SJCRH30 (cell line): ENCODE results near the gene TREH. TPM values are rescaled to one million over a fixed set of nuclear protein-coding genes. Genes with fewer than 3 reads are reported as not detected.
A peak's percentile ranks its signal among the peaks of the same experiment; 100 is the strongest.
"Not testable (repeated sequence)": the region's sequence is repeated elsewhere in the genome, so short reads cannot be mapped to it uniquely, and the experiment has no call there.

Experiments used
- DNase-seq, 2 experiments: peaks; one replicate each; pipeline ENCODE4 v3.0.0-alpha.2; 2015 to 2020
- H3K27ac ChIP-seq: fragments of 250-450 bp; sonication (Bioruptor Pico); 2 replicates; pipeline ENCODE4 v1.5.1; 2020; ENCODE audit warnings: mild to moderate bottlenecking, moderate library complexity
- H3K27me3 ChIP-seq: fragments of 250-450 bp; sonication (Bioruptor Pico); 2 replicates; pipeline ENCODE4 v1.5.1; 2020; ENCODE audit warnings: mild to moderate bottlenecking, moderate library complexity
- H3K36me3 ChIP-seq: fragments of 250-450 bp; sonication (Bioruptor Pico); 2 replicates; pipeline ENCODE4 v1.5.1; 2020; ENCODE audit warnings: mild to moderate bottlenecking, moderate library complexity
- H3K4me1 ChIP-seq: fragments of 250-450 bp; sonication (Bioruptor Pico); 2 replicates; pipeline ENCODE4 v1.5.1; 2020; ENCODE audit warnings: mild to moderate bottlenecking, moderate library complexity
- H3K4me3 ChIP-seq: fragments of 250-450 bp; sonication (Bioruptor Pico); 2 replicates; pipeline ENCODE4 v1.5.1; 2020; ENCODE audit warnings: mild to moderate bottlenecking, moderate library complexity
- H3K9me3 ChIP-seq: fragments of 250-450 bp; sonication (Bioruptor Pico); replicated peaks from 2 replicates; pipeline ENCODE4 v1.5.1; 2020; ENCODE audit warnings: mild to moderate bottlenecking, moderate library complexity
- total RNA-seq: library from RNA; depleted of rRNA; stranded (reverse); fragments of >200 nt; shearing (Covaris generic); gene quantifications from 2 replicates; pipeline ENCODE4 v1.2.3, GENCODE V29; 2014

TREH gene
- total RNA-seq, 1 experiment from 2014 or later = not detected

DNA sequence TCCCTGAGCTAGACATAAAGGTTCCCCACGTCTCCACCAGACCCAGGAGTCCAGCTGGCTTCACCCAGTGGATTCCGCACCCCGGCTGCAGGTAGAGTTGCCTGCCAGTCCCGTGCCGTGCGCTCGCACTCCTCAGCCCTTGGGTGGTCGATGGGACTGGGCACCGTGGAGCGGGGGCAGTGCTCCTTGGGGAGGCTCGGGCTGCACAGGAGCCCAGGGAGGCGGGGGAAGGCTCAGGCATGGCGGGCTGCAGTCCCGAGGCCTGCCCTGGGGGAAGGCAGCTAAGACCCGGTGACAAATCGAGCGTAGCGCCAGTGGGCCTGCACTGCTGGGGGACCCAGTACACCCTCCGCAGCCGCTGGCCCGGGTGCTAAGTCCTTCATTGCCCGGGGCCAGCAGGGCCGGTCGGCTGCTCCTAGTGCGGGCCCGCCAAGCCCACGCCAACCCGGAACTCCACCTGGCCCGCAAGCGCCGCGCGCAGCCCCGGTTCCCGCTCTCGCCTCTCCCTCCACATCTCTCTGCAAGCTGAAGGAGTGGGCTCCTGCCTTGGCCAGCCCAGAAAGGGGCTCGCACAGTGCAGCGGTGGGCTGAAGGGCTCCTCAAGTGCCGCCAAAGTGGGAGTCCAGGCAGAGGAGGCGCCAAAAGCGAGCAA lies 9.5 kb upstream of the TREH start:
- no peak for DNase-seq
- H3K27ac ChIP-seq = no peak overlapping the region
- H3K9me3 ChIP-seq = no peaks in the 10 kb centered on the region
- H3K4me1 ChIP-seq = 0 out of 2 replicates have a peak, but pooled peaks cover 5% of the 10 kb centered on the region
- H3K4me3 ChIP-seq = no peak overlapping the region
- no peaks in the 10 kb centered on the region for H3K27me3 ChIP-seq
- no peaks in the 10 kb centered on the region for H3K36me3 ChIP-seq

DNA sequence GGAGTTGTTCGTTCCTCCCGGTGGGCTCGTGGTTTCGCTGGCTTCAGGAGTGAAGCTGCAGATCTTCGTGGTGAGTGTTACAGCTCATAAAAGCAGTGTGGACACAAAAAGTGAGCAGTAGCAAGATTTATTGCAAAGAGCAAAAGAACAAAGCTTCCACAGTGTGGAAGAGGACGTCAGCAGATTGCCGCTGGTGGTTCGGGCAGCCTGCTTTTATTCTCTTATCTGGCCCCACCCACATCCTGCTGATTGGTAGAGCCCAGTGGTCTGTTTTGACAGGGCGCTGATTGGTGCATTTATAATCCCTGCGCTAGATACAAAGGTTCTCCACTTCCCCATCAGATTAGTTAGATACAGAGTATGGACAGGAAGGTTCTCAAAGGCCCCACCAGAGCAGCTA lies 8.9 kb upstream of the TREH start:
- not testable (repeated sequence) for H3K27ac ChIP-seq, H3K4me3 ChIP-seq, H3K4me1 ChIP-seq, H3K9me3 ChIP-seq, H3K36me3 ChIP-seq, H3K27me3 ChIP-seq
- peak in 1 of 2 experiments; percentile 5 for DNase-seq

GRCh38 chr11:118687906-118688305 lies 8.5 kb upstream of the TREH start:
- no peak overlapping the region for H3K27ac ChIP-seq

GRCh38 chr11:118684187-118684586 lies 4.7 kb upstream of the TREH start:
- no peak overlapping the region for H3K27ac ChIP-seq
- H3K36me3 ChIP-seq = no peaks in the 10 kb centered on the region
- H3K4me3 ChIP-seq = no peak overlapping the region
- H3K9me3 ChIP-seq = no peaks in the 10 kb centered on the region
- no peaks in the 10 kb centered on the region for H3K4me1 ChIP-seq
- no peak for DNase-seq
- no peaks in the 10 kb centered on the region for H3K27me3 ChIP-seq

More at GRCh38 chr11:118687906-118688305, 8.5 kb upstream of the TREH start:
- H3K4me1 ChIP-seq = 0 out of 2 replicates have a peak, but pooled peaks cover 3% of the 10 kb centered on the region
- H3K27me3 ChIP-seq = no peaks in the 10 kb centered on the region
- no peak for DNase-seq
- no peaks in the 10 kb centered on the region for H3K9me3 ChIP-seq
- no peaks in the 10 kb centered on the region for H3K36me3 ChIP-seq
- H3K4me3 ChIP-seq = no peak overlapping the region

DNA sequence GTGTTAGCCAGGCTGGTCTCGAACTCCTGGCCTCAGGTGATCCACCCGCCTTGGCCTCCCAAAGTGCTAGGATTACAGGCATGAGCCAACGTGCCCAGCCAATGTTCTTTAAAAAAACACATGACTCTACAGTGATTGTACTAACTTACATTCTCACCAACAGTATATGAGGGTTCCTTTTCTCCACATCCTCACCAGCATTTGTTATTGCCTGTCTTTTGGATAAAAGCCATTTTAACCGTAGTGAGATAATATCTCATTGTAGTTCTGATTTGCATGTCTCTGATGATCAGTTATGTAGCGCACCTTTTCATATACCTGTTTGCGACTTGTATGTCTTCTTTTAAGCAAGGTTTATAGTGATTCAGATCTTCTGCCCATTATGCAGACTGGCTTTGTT lies 3.5 kb upstream of the TREH start:
- H3K4me1 ChIP-seq, H3K9me3 ChIP-seq, H3K36me3 ChIP-seq, H3K27ac ChIP-seq, H3K4me3 ChIP-seq, DNase-seq, H3K27me3 ChIP-seq: not testable (repeated sequence)

GRCh38 chr11:118682372-118682771 lies 2.9 kb upstream of the TREH start:
- Histone ChIP-seq H3K27me3 (no peaks in the 10 kb centered on the region), H3K9me3 (no peaks in the 10 kb centered on the region), H3K27ac (no peak overlapping the region), H3K4me3 (no peak overlapping the region), H3K36me3 (no peaks in the 10 kb centered on the region), H3K4me1 (no peaks in the 10 kb centered on the region)
- no peak for DNase-seq

DNA sequence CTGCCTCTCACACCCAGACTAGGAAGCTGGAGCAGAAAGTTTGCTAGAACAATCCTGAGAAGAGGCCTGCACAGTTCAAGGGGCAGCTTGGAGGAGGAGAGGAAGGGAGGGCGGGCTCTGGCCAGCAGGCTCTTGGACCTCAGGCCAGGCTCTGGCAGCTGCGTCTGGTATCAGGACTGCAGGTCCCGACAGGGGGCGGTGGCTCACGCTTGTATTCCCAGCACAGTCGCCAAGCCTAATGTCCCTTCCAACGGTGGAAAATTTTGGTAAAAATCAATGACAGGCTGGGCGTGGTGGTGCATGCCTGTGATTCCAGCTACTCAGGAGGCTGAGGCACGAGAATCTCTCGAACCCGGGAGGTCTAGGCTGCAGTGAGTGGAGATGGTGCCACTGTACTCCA lies 542 bp downstream of the TREH start:
- not testable (repeated sequence) for H3K9me3 ChIP-seq, H3K36me3 ChIP-seq, H3K4me1 ChIP-seq, DNase-seq, H3K27me3 ChIP-seq, H3K4me3 ChIP-seq, H3K27ac ChIP-seq

DNA sequence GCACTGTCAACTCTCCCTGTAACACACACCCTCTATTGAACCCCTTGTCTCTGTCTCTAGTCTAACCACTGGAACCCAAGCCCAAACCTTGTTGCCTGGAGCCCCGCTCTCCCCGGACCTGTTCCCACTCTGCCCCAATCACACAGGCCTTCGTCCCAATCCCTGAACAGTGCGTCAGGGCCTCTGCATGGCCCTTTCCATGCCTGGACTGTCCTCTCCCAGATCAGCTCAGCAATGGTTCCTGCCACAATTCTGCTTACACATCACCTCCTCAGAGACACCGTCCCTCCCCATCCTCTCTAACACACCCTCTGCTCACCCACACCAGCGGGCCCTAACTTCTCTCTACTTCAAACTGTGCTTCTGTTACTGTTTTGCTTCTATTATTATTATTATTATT lies 1.5 kb downstream of the TREH start:
- no peaks in the 10 kb centered on the region for H3K27me3 ChIP-seq
- H3K9me3 ChIP-seq = no peaks in the 10 kb centered on the region
- DNase-seq = no peak
- no peak overlapping the region for H3K4me3 ChIP-seq
- no peaks in the 10 kb centered on the region for H3K36me3 ChIP-seq
- peaks cover 7% of the 10 kb centered on the region; the same call in 1 of the 2 replicates for H3K4me1 ChIP-seq
- no peak overlapping the region for H3K27ac ChIP-seq

DNA sequence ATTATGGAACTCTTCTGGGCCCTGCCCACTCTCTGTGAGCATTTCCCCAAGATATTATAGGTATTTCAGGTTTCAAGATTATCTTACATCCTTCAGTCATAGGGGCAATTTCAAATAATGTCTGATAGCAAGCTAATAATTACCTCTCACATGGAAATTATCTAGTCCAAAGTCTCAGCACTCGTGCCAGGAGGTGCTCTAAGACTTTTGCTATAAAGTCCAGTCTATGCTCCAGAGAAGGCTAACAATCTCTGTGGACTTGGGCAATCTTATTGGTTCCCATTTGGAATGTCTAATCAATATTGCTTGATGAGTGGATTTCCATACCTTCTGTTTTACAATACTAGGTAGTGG lies 5.4 kb downstream of the TREH start:
- DNase-seq = no peak
- no peaks in the 10 kb centered on the region; the same call in 1 of the 2 replicates for H3K9me3 ChIP-seq
- H3K27me3 ChIP-seq = no peaks in the 10 kb centered on the region
- H3K27ac ChIP-seq = no peak overlapping the region
- peaks cover 7% of the 10 kb centered on the region; the same call in 1 of the 2 replicates for H3K4me1 ChIP-seq
- no peak overlapping the region for H3K4me3 ChIP-seq
- no peaks in the 10 kb centered on the region for H3K36me3 ChIP-seq

GRCh38 chr11:118673361-118674081 lies 5.9 kb downstream of the TREH start:
- H3K4me1 ChIP-seq = peaks cover 7% of the 10 kb centered on the region; the same call in 1 of the 2 replicates
- peak in 1 of 2 experiments; percentile 66 for DNase-seq
- no peaks in the 10 kb centered on the region for H3K36me3 ChIP-seq
- H3K9me3 ChIP-seq = no peaks in the 10 kb centered on the region; the same call in 1 of the 2 replicates
- no peaks in the 10 kb centered on the region for H3K27me3 ChIP-seq
- no peak overlapping the region for H3K4me3 ChIP-seq
- H3K27ac ChIP-seq = no peak overlapping the region

- Histone ChIP-seq H3K9me3 (no peaks in the 10 kb centered on the region; the same call in 1 of the 2 replicates), H3K4me1 (peaks cover 7% of the 10 kb centered on the region; the same call in 1 of the 2 replicates), H3K4me3 (no peak overlapping the region), H3K27ac (no peak overlapping the region), H3K27me3 (no peaks in the 10 kb centered on the region), H3K36me3 (no peaks in the 10 kb centered on the region)
- no peak for DNase-seq
These were observed 6.6 kb downstream of the TREH start for GRCh38 chr11:118672846-118673245.

DNA sequence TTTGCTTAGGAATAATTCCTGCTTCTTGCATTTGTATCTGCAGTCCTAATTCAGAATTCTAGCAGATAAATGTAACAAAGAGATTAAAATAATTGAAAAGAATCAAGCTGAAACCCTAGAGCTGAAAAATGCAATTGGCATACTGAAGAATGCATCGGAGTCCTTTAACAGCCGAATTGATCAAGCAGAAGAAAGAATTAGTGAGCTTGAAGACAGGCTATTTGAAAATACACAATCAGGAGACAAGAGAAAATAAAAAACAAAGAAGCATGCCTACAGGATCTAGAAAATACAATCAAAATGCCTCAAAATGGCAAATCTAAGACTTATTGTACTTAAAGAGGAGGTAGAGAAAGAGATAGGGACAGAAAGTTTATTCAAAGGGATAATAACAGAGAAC lies 8.2 kb downstream of the TREH start:
- no peak overlapping the region for H3K27ac ChIP-seq
- DNase-seq = no peak

GRCh38 chr11:118670063-118670462 lies 9.4 kb downstream of the TREH start:
- H3K4me1 ChIP-seq = peaks cover 7% of the 10 kb centered on the region; the same call in 1 of the 2 replicates
- H3K27ac ChIP-seq = no peak overlapping the region
- H3K27me3 ChIP-seq = no peaks in the 10 kb centered on the region
- H3K9me3 ChIP-seq = no peaks in the 10 kb centered on the region; the same call in 1 of the 2 replicates
- no peaks in the 10 kb centered on the region for H3K36me3 ChIP-seq
- H3K4me3 ChIP-seq = no peak overlapping the region
- DNase-seq = no peak

More for the DNA sequence above, 8.2 kb downstream of the TREH start:
- H3K4me3 ChIP-seq = no peak overlapping the region
- H3K9me3 ChIP-seq = no peaks in the 10 kb centered on the region; the same call in 1 of the 2 replicates
- peaks cover 7% of the 10 kb centered on the region; the same call in 1 of the 2 replicates for H3K4me1 ChIP-seq
- no peaks in the 10 kb centered on the region for H3K36me3 ChIP-seq
- no peaks in the 10 kb centered on the region for H3K27me3 ChIP-seq

DNA sequence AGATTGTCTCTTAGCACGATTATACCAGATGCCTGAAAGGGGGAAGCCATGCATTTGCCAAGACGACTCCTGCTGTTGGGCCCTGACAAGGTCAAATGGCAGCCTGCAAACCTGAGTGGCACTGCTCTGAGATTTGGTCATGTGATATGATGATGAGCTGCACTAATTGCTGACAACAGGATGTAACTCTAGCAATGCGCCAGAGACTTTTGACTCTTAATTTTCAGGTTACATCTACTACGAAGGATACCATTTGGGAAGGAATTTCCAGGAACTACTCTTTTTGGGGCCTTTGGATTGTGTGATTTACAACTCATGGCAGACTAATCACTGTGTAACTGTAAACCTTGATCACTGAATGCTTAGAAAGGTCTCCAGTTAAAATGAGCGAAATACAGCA lies 13.1 kb downstream of the TREH start:
- no peak for DNase-seq
- Histone ChIP-seq H3K4me1 (no peaks in the 10 kb centered on the region), H3K9me3 (no peaks in the 10 kb centered on the region; the same call in 1 of the 2 replicates), H3K27me3 (no peaks in the 10 kb centered on the region), H3K4me3 (no peak overlapping the region), H3K27ac (no peak overlapping the region), H3K36me3 (no peaks in the 10 kb centered on the region)

- no peak for DNase-seq
- H3K27ac ChIP-seq = no peak overlapping the region
- H3K4me1 ChIP-seq = no peaks in the 10 kb centered on the region
- no peaks in the 10 kb centered on the region for H3K27me3 ChIP-seq
- H3K9me3 ChIP-seq = no peaks in the 10 kb centered on the region
- H3K4me3 ChIP-seq = no peak overlapping the region
- no peaks in the 10 kb centered on the region for H3K36me3 ChIP-seq
These were observed 15.5 kb downstream of the TREH start for GRCh38 chr11:118663902-118664301.
